NAMALWA (cell line): Measurements from ENCODE around the gene RUNX3.

Source experiments
- DNase-seq: peaks from one replicate; pipeline ENCODE4 v3.0.0-alpha.2; 2015; ENCODE audit warnings: low spot score

Gene RUNX3

GRCh38 chr1:24861821-24862727 lies 68.0 kb downstream of the RUNX3 start:
- DNase-seq = no peak

- DNase-seq = no peak
These were observed 69.2 kb downstream of the RUNX3 start for GRCh38 chr1:24860841-24861240.

GRCh38 chr1:24859063-24860010 lies 70.7 kb downstream of the RUNX3 start:
- no peak for DNase-seq

GRCh38 chr1:24858277-24858676 lies 71.8 kb downstream of the RUNX3 start:
- no peak for DNase-seq

- DNase-seq = peak; percentile 41
These were observed 72.5 kb downstream of the RUNX3 start for GRCh38 chr1:24857507-24858133.

GRCh38 chr1:24856787-24857506 lies 73.1 kb downstream of the RUNX3 start:
- DNase-seq = no peak

- no peak for DNase-seq
These were observed 74.6 kb downstream of the RUNX3 start for GRCh38 chr1:24855474-24855873.

- DNase-seq = no peak
These were observed 76.4 kb downstream of the RUNX3 start for GRCh38 chr1:24853649-24854048.

GRCh38 chr1:24850328-24850920 lies 79.7 kb downstream of the RUNX3 start:
- DNase-seq = no peak

- DNase-seq = peak; percentile 24
These were observed 80.3 kb downstream of the RUNX3 start for GRCh38 chr1:24849672-24850295.
